Activated CD4-positive, alpha-beta T cell treated with anti-CD3 and anti-CD28 coated beads, Interleukin-2, Interleukin-4, amounts not matched to agents 100 ng/mL and 50 ng/mL, durations not matched to agents 16 hours and 8 hours (primary cell): Measurements from ENCODE around the gene KRTAP21-3.
"Not testable (repeated sequence)": the region's sequence is repeated elsewhere in the genome, so short reads cannot be mapped to it uniquely, and the experiment has no call there.

Source experiments
- DNase-seq: peaks from one replicate; pipeline ENCODE4 v3.0.0-alpha.2; 2020; ENCODE audit warnings: low spot score

Gene KRTAP21-3

GRCh38 chr21:30718239-30718909 lies at the start of gene KRTAP21-3:
Gene KRTAP21-3 (minus strand): TSS chr21:30718777. CDS start chr21:30718759, 18 bp downstream.
- DNase-seq: peak; percentile 88

GRCh38 chr21:30760776-30761175 lies 42.2 kb upstream of the KRTAP21-3 start:
- DNase-seq: no peak

- no peak for DNase-seq
Measured at GRCh38 chr21:30758306-30758705, 39.7 kb upstream of the KRTAP21-3 start.

- not testable (repeated sequence) for DNase-seq
Measured at GRCh38 chr21:30755328-30755727, 36.8 kb upstream of the KRTAP21-3 start, which contains the start of gene KRTAP21-1. Gene KRTAP21-1 (minus strand): TSS chr21:30755428. CDS start chr21:30755378, 50 bp downstream.

GRCh38 chr21:30747159-30747558 lies 28.6 kb upstream of the KRTAP21-3 start, which contains the start of gene KRTAP21-2:
Gene KRTAP21-2 (minus strand): TSS chr21:30747259. CDS start chr21:30747202, 57 bp downstream.
- no peak for DNase-seq

GRCh38 chr21:30740462-30740861 lies 21.9 kb upstream of the KRTAP21-3 start:
- no peak for DNase-seq

- DNase-seq: no peak
Measured at GRCh38 chr21:30733026-30733425, 14.4 kb upstream of the KRTAP21-3 start.

GRCh38 chr21:30726726-30727125 lies 8.1 kb upstream of the KRTAP21-3 start:
- DNase-seq: no peak

- DNase-seq: peak; percentile 46
Measured at GRCh38 chr21:30719401-30719800, 824 bp upstream of the KRTAP21-3 start.

- no peak for DNase-seq
Measured at GRCh38 chr21:30717105-30717504, 1.5 kb downstream of the KRTAP21-3 start.

- DNase-seq: no peak
Measured at GRCh38 chr21:30714946-30715345, 3.6 kb downstream of the KRTAP21-3 start.

- DNase-seq: no peak
Measured at GRCh38 chr21:30714456-30714855, 4.1 kb downstream of the KRTAP21-3 start.

GRCh38 chr21:30713766-30714165 lies 4.8 kb downstream of the KRTAP21-3 start:
- DNase-seq: no peak

GRCh38 chr21:30710499-30710898 lies 8.1 kb downstream of the KRTAP21-3 start:
- no peak for DNase-seq

- DNase-seq: no peak
Measured at GRCh38 chr21:30707409-30707808, 11.2 kb downstream of the KRTAP21-3 start.

- no peak for DNase-seq
Measured at GRCh38 chr21:30695956-30696355, 22.6 kb downstream of the KRTAP21-3 start.

GRCh38 chr21:30689822-30690221 lies 28.8 kb downstream of the KRTAP21-3 start:
- no peak for DNase-seq

GRCh38 chr21:30684506-30684905 lies 34.1 kb downstream of the KRTAP21-3 start:
- DNase-seq: no peak

GRCh38 chr21:30680586-30680985 lies 38.0 kb downstream of the KRTAP21-3 start:
- DNase-seq: no peak

GRCh38 chr21:30676737-30677136 lies 41.8 kb downstream of the KRTAP21-3 start:
- no peak for DNase-seq

- no peak for DNase-seq
Measured at GRCh38 chr21:30674312-30674711, 44.3 kb downstream of the KRTAP21-3 start.

GRCh38 chr21:30672985-30673650 lies 45.5 kb downstream of the KRTAP21-3 start:
- DNase-seq: no peak

- no peak for DNase-seq
Measured at GRCh38 chr21:30668776-30669175, 49.8 kb downstream of the KRTAP21-3 start.
